Measurements from ENCODE around the gene HELB.

DNA sequence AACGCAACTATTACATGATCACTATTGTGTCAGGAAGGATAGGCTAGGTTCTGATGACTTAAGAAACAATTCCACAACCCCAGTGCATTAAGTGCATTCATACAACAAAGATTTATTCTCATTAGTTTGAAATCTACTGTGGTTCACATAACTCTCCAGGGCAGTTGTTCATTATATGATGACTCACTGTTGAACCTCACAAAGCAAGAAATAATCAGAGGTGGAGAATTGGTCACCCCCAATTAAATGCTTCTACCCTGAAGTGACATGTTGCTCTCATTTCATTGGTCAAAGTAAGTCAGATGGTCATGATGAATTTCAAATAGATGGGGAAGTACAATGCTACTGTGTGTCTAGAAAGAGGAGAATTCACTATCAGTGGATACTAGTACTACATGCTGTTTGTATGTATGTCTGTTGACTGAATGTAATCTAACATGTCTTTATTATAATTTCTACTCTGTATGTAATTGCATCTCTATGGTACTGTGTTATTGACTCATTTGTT is 6.1 kb upstream of the HELB start:
- TF ChIP-seq, protein P1, sequence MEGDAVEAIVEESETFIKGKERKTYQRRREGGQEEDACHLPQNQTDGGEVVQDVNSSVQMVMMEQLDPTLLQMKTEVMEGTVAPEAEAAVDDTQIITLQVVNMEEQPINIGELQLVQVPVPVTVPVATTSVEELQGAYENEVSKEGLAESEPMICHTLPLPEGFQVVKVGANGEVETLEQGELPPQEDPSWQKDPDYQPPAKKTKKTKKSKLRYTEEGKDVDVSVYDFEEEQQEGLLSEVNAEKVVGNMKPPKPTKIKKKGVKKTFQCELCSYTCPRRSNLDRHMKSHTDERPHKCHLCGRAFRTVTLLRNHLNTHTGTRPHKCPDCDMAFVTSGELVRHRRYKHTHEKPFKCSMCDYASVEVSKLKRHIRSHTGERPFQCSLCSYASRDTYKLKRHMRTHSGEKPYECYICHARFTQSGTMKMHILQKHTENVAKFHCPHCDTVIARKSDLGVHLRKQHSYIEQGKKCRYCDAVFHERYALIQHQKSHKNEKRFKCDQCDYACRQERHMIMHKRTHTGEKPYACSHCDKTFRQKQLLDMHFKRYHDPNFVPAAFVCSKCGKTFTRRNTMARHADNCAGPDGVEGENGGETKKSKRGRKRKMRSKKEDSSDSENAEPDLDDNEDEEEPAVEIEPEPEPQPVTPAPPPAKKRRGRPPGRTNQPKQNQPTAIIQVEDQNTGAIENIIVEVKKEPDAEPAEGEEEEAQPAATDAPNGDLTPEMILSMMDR (IDR thresholded peaks at IDR 0.05): no peak
- no peak for TF ChIP-seq POLR2A (IDR thresholded peaks at IDR 0.05)
